GM12878 (cell line): ENCODE data around the gene GPR39. TPM values are rescaled to one million over a fixed set of nuclear protein-coding genes. Genes with fewer than 3 reads are reported as not detected.

Experiments
- ATAC-seq: fragments of 200-7000 bp; cut with Tn5 transposase; 3 replicates; pipeline ENCODE4 v1.9.1; 2020; ENCODE audit warnings: mild to moderate bottlenecking, moderate library complexity
- BruUV-seq: library from RNA; stranded (reverse); fragments of 400-500 nt; replicated peaks from 2 replicates; lab custom pipeline; 2021; lab: Mats Ljungman, UMichigan
- CTCF ChIA-PET: fragments of 300-600 bp; sonication (Branson Sonifier 250); formaldehyde crosslinking; extraction: SDS; loops from one replicate; lab custom pipeline; 2021; ENCODE audit warnings: inconsistent platforms; lab: Yijun Ruan, JAX
- POLR2A ChIA-PET: fragments of 350-600 bp; formaldehyde crosslinking; extraction: SDS; loops from one replicate; lab custom pipeline; 2021; ENCODE audit warnings: inconsistent platforms; lab: Charles Lee
- RAD21 ChIA-PET: fragments of 300-600 bp; sonication (Branson Sonifier 250); formaldehyde crosslinking; loops from one replicate; lab custom pipeline; 2023; ENCODE audit warnings: antibody characterized with exemption; ENCODE audit not compliant: unreplicated experiment; lab: Charles Lee
- SMC1A ChIA-PET: fragments of 300-600 bp; sonication (Branson Sonifier 250); formaldehyde crosslinking; loops from one replicate; lab custom pipeline; 2023; ENCODE audit not compliant: unreplicated experiment, uncharacterized antibody; lab: Charles Lee
- DNase-seq: peaks from one replicate; pipeline ENCODE4 v3.0.0-alpha.2; 2011; ENCODE audit warnings: low read depth, low spot score
- FAIRE-seq: peaks from 3 replicates; lab custom pipeline; 2011; peaks lifted over from hg19 to GRCh38; lab: Jason Lieb, UNC
- H2AFZ ChIP-seq: 2 replicates; pipeline ENCODE4 v1.6.0; 2011; ENCODE audit warnings: low read depth, low read length, control low read depth; ENCODE audit not compliant: control insufficient read depth
- H3K27ac ChIP-seq: 2 replicates; pipeline ENCODE4 v1.5.1; 2011; ENCODE audit warnings: control low read depth; ENCODE audit not compliant: control insufficient read depth, insufficient read depth
- H3K27me3 ChIP-seq, 2 experiments: replicated peaks in 1 of 2; 2 replicates each; pipeline versions ENCODE4 v1.6.0 to v1.6.1; 2011; ENCODE audit warnings: low read length in 1 of 2; ENCODE audit not compliant: control insufficient read depth in 2 of 2, insufficient read depth in 2 of 2
- H3K36me3 ChIP-seq, 2 experiments: 2 replicates each; pipeline ENCODE4 v1.5.1; 2011; ENCODE audit warnings: low read length in 1 of 2; ENCODE audit not compliant: control insufficient read depth in 2 of 2, insufficient read depth in 2 of 2
- H3K4me1 ChIP-seq: 2 replicates; pipeline ENCODE4 v1.6.1; 2011; ENCODE audit warnings: mild to moderate bottlenecking, low read length, moderate library complexity, mixed read lengths; ENCODE audit not compliant: control insufficient read depth, insufficient read depth
- H3K4me2 ChIP-seq: 2 replicates; pipeline ENCODE4 v1.6.0; 2011; ENCODE audit warnings: control low read depth; ENCODE audit not compliant: control insufficient read depth, insufficient read depth
- H3K4me3 ChIP-seq: fragments of 200-600 bp; sonication (generic); 2 replicates; pipeline ENCODE4 v1.5.1; 2016
- H3K79me2 ChIP-seq: 2 replicates; pipeline ENCODE4 v1.6.0; 2011; ENCODE audit warnings: low read length; ENCODE audit not compliant: control insufficient read depth, insufficient read depth
- H3K9ac ChIP-seq: 2 replicates; pipeline ENCODE4 v1.8.0; 2011; ENCODE audit warnings: low read length, control low read depth, mixed read lengths; ENCODE audit not compliant: control insufficient read depth, insufficient read depth
- H3K9me3 ChIP-seq: replicated peaks from 3 replicates; pipeline ENCODE4 v1.5.1; 2011; ENCODE audit warnings: mild to moderate bottlenecking, low read length; ENCODE audit not compliant: control insufficient read depth, insufficient read depth
- H4K20me1 ChIP-seq: 2 replicates; pipeline ENCODE4 v1.6.0; 2011; ENCODE audit not compliant: control insufficient read depth, insufficient read depth
- CBFB ChIP-seq: IDR thresholded peaks from 2 replicates; pipeline ENCODE4 v1.6.1; 2016; ENCODE audit warnings: antibody characterized with exemption, low read depth
- CEBPZ ChIP-seq: fragments of 150-350 bp; IDR thresholded peaks from 2 replicates; pipeline ENCODE4 v1.6.1; 2016; ENCODE audit warnings: low read depth, low read length
- EED ChIP-seq: sonication (generic); IDR thresholded peaks from 2 replicates; pipeline ENCODE4 v1.6.1; 2016; ENCODE audit warnings: antibody characterized with exemption, low read depth
- GATAD2B ChIP-seq: fragments of 450-650 bp; conservative IDR thresholded peaks from 2 replicates; pipeline ENCODE4 v1.6.1; 2017; ENCODE audit warnings: low read depth, mild to moderate bottlenecking, moderate library complexity
- MTA2 ChIP-seq: fragments of 450-650 bp; IDR thresholded peaks from 2 replicates; pipeline ENCODE4 v1.6.1; 2016; ENCODE audit warnings: low read depth, mild to moderate bottlenecking, moderate library complexity
- MTA3 ChIP-seq: IDR thresholded peaks from 2 replicates; pipeline ENCODE4 v1.6.1; 2012; ENCODE audit warnings: low read length, inconsistent platforms, borderline replicate concordance
- MYC ChIP-seq: IDR thresholded peaks from 2 replicates; pipeline ENCODE4 v1.6.1; 2011; ENCODE audit warnings: mild to moderate bottlenecking, low read length, moderate library complexity, inconsistent platforms; ENCODE audit not compliant: insufficient read depth, insufficient replicate concordance, insufficient read length, severe bottlenecking
- NR2C1 ChIP-seq: fragments of 450-650 bp; IDR thresholded peaks from 2 replicates; pipeline ENCODE4 v1.6.1; 2017; ENCODE audit warnings: antibody characterized with exemption, mild to moderate bottlenecking, moderate library complexity
- NR2F1 ChIP-seq: fragments of 450-650 bp; conservative IDR thresholded peaks from 2 replicates; pipeline ENCODE4 v1.6.1; 2017; ENCODE audit warnings: mild to moderate bottlenecking
- POLR2AphosphoS2 ChIP-seq: IDR thresholded peaks from 2 replicates; pipeline ENCODE4 v1.6.1; 2011; ENCODE audit warnings: low read depth, mild to moderate bottlenecking, low read length, improper control_type of control experiment, moderate library complexity
- SUPT20H ChIP-seq: IDR thresholded peaks from 2 replicates; pipeline ENCODE4 v1.6.1; 2011; ENCODE audit warnings: low read depth, mild to moderate bottlenecking, low read length, moderate library complexity, borderline replicate concordance; ENCODE audit not compliant: control insufficient read depth
- USF2 ChIP-seq: IDR thresholded peaks from 2 replicates; pipeline ENCODE4 v1.6.1; 2011; ENCODE audit warnings: low read depth, low read length, improper control_type of control experiment, borderline replicate concordance
- ZBED1 ChIP-seq: IDR thresholded peaks from 2 replicates; pipeline ENCODE4 v1.6.1; 2016; ENCODE audit warnings: borderline replicate concordance
- WGBS: methylation state at CpG from one replicate; pipeline ENCODE4 v1.1.6; 2016; ENCODE audit warnings: low lambda C conversion rate; ENCODE audit not compliant: insufficient replicate concordance, insufficient coverage; ENCODE audit errors: missing lambda C conversion rate; 5-methylcytosine and 5-hydroxymethylcytosine counted together
- in situ Hi-C: fragments of 300-500 bp; cut with MboI; formaldehyde crosslinking; loops from 9 replicates; pipeline ENCODE4 v1.14.3; 2018; ENCODE audit warnings: mixed read lengths
- intact Hi-C: fragments of 100-400 bp; cut with micrococcal nuclease; formaldehyde crosslinking; loops from one replicate; pipeline ENCODE4 v1.14.2; 2022; ENCODE audit not compliant: unreplicated experiment
- polyA plus RNA-seq, 11 experiments: library from polyadenylated mRNA; depleted of rRNA in 4 of 11; unstranded in 6 of 11; stranded (reverse) in 5 of 11; fragments of >200 nt; fragmentation: Nextera tagmentation in 4 of 11; fragmentation: Illumina TruSeq in 1 of 11; extraction: Ambion mirVana in 4 of 11; extraction: Trizol in 1 of 11; gene quantifications; 1 replicate in 1 of 11; 2 replicates in 10 of 11; pipeline versions ENCODE4 v1.2.1 to v1.2.3, GENCODE V29; 2011 to 2016; ENCODE audit warnings: inconsistent platforms in 2 of 11, missing spikeins in 2 of 11, low read depth in 1 of 11
- total RNA-seq, 4 experiments: library from RNA; depleted of rRNA in 3 of 4; stranded (reverse); fragments of >200 nt in 3 of 4; fragmentation: Illumina TruSeq in 1 of 4; extraction: Trizol in 1 of 4; gene quantifications; 2 replicates each; pipeline versions ENCODE4 v1.2.1 to v1.2.3, GENCODE V29; 2013 to 2021

GPR39 gene
- total and polyA plus RNA-seq, 10 of the 15 experiments (the other 5 are each of a cell fraction or from before 2014, with no cell fraction given) = 0.05 to 0.23 TPM; not detected in 8

DNA sequence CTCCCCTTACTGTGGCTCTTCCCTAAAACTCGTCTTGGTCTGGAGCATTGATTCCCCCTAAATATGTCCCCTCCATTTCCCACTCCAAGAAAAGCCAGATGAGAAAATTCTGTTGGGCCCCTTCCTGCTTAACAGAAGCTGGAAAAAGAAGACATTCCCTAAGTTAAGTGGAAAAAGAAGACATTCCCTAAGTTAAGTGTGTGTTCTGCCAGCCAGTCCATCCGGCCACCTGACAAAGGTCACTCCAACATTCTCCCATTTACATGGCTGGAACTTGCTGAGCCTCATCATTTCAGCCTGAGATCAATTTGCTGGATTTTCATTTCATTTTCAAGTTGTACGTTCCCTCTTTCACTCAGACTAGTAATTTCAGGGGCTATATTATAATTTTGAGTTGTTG, 201.4 kb downstream of the GPR39 start (continued):
- TF ChIP-seq USF2 (no peak), NR2F1 (no peak), CEBPZ (no peak), POLR2AphosphoS2 (no peak), MYC (no peak), MTA2 (no peak), NR2C1 (no peak)

DNA sequence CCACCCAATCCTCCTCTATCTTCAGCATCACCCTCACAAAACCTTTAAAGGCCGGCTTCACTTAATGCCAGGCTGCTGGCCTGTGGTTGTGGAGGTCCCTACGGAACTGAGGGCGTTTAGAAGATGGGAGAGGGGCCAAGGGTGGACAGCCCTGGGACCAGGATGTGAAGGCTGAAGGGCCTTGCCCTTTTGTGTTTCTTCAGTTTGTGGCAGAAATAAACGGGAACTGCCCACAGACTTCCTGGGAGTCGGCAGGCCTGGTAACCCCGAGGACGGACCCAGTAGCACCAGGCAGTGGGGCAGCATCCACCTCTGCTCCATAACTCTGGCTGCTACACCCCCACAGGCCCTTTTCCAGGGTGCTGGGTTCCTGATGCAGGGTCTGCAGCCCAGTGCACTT, 202.1 kb downstream of the GPR39 start:
- Histone ChIP-seq H3K27ac (no peak overlapping the region), H3K36me3 (no peaks in the 10 kb centered on the region), H3K9me3 (no peaks in the 10 kb centered on the region), H2AFZ (no peak overlapping the region), H3K4me1 (no peaks in the 10 kb centered on the region), H3K27me3 (no peaks in the 10 kb centered on the region), H3K4me3 (no peak overlapping the region), H3K79me2 (no peaks in the 10 kb centered on the region), H4K20me1 (no peaks in the 10 kb centered on the region), H3K4me2 (no peak overlapping the region), H3K9ac (no peak overlapping the region)
- RAD21 ChIA-PET = no interaction called here
- in situ Hi-C loops (no loop called here), intact Hi-C loops (no loop called here)
- no TSS peak for BruUV-seq
- 16% methylated on average over 7 of the region's 7 CpGs for WGBS
- SMC1A ChIA-PET = no interaction called here
- no peak for DNase-seq
- CTCF ChIA-PET = no interaction called here
- FAIRE-seq = no peak
- POLR2A ChIA-PET = no interaction called here
- ATAC-seq = no peak
- no peak for TF ChIP-seq GATAD2B
- TF ChIP-seq CBFB = no peak
- TF ChIP-seq SUPT20H = no peak
- no peak for TF ChIP-seq EED
- no peak for TF ChIP-seq MTA3
- TF ChIP-seq ZBED1 = no peak
- TF ChIP-seq NR2F1 = no peak
- no peak for TF ChIP-seq CEBPZ
